GM18909 (cell line): ENCODE data around the gene TMEM256.
"Not testable (repeated sequence)": the region's sequence is repeated elsewhere in the genome, so short reads cannot be mapped to it uniquely, and the experiment has no call there.

Source experiments
- ATAC-seq: cut with Tn5 transposase; IDR thresholded peaks from one replicate; pipeline ENCODE4 v1.9.1; 2021; ENCODE audit warnings: mild to moderate bottlenecking; ENCODE audit not compliant: unreplicated experiment, poor library complexity

Gene TMEM256

GRCh38 chr17:7389924-7390910 lies 13.7 kb downstream of the TMEM256 start:
- ATAC-seq = no peak

GRCh38 chr17:7388856-7389255 lies 15.0 kb downstream of the TMEM256 start:
- ATAC-seq = no peak

- ATAC-seq = no peak
Observed at GRCh38 chr17:7384489-7385081, 19.3 kb downstream of the TMEM256 start.

- ATAC-seq = no peak
Observed at GRCh38 chr17:7383742-7384488, 20.0 kb downstream of the TMEM256 start.

- no peak for ATAC-seq
Observed at GRCh38 chr17:7383371-7383741, 20.5 kb downstream of the TMEM256 start.

GRCh38 chr17:7382901-7383300 lies 21.0 kb downstream of the TMEM256 start:
- no peak for ATAC-seq

GRCh38 chr17:7380855-7381683 lies 22.8 kb downstream of the TMEM256 start, which contains the start of gene TNK1:
Gene TNK1, plus strand, starts transcription at chr17:7381089. Its CDS starts 1,838 bp downstream, at chr17:7382927.
- ATAC-seq = no peak

- no peak for ATAC-seq
Observed at GRCh38 chr17:7380321-7380720, 23.6 kb downstream of the TMEM256 start.

- ATAC-seq = no peak
Observed at GRCh38 chr17:7379134-7379533, 24.8 kb downstream of the TMEM256 start.

GRCh38 chr17:7374353-7374752 lies 29.5 kb downstream of the TMEM256 start:
- ATAC-seq = no peak

GRCh38 chr17:7370853-7371252 lies 33.0 kb downstream of the TMEM256 start:
- ATAC-seq = no peak

- ATAC-seq = no peak
Observed at GRCh38 chr17:7369825-7370224, 34.1 kb downstream of the TMEM256 start.

GRCh38 chr17:7368599-7368994 lies 35.3 kb downstream of the TMEM256 start:
- ATAC-seq = not testable (repeated sequence)

- ATAC-seq = no peak
Observed at GRCh38 chr17:7367918-7368598, 35.8 kb downstream of the TMEM256 start.

GRCh38 chr17:7367083-7367482 lies 36.8 kb downstream of the TMEM256 start:
- ATAC-seq = no peak

- ATAC-seq = not testable (repeated sequence)
Observed at GRCh38 chr17:7365963-7366362, 37.9 kb downstream of the TMEM256 start.

GRCh38 chr17:7363311-7363710 lies 40.6 kb downstream of the TMEM256 start:
- no peak for ATAC-seq

GRCh38 chr17:7361906-7362305 lies 42.0 kb downstream of the TMEM256 start:
- ATAC-seq = no peak

GRCh38 chr17:7357381-7357780 lies 46.5 kb downstream of the TMEM256 start:
- ATAC-seq = no peak
